HepG2 (cell line): Measurements from ENCODE around the gene PAK6. TPM values are rescaled to one million over a fixed set of nuclear protein-coding genes. Genes with fewer than 3 reads are reported as not detected.
A peak's percentile ranks its signal among the peaks of the same experiment; 100 is the strongest.

Source experiments
- ARID2 ChIP-seq: sonication (generic); formaldehyde crosslinking; IDR thresholded peaks from 2 replicates; pipeline ENCODE4 v1.8.1; 2022; ENCODE audit warnings: mild to moderate bottlenecking, missing genetic modification reagents, borderline replicate concordance
- BCLAF1 ChIP-seq: fragments of 450-650 bp; IDR thresholded peaks from 2 replicates; pipeline ENCODE4 v1.6.1; 2017; ENCODE audit warnings: mild to moderate bottlenecking
- CTCF ChIP-seq: sonication (generic); formaldehyde crosslinking; IDR thresholded peaks from 2 replicates; pipeline ENCODE4 v1.5.0; 2020; ENCODE audit warnings: mild to moderate bottlenecking, missing genetic modification reagents, moderate library complexity
- ETV5 ChIP-seq: IDR thresholded peaks from 2 replicates; pipeline ENCODE4 v1.6.1; 2018; ENCODE audit warnings: missing biosample characterization, missing genetic modification reagents, inconsistent platforms, borderline replicate concordance
- FIP1L1 ChIP-seq: fragments of 200-400 bp; formaldehyde crosslinking; IDR thresholded peaks from 2 replicates; pipeline ENCODE4 v1.6.1; 2018; ENCODE audit warnings: low read depth, mild to moderate bottlenecking, low read length, moderate library complexity, borderline replicate concordance; ENCODE audit not compliant: insufficient read depth
- GPN1 ChIP-seq: sonication (generic); formaldehyde crosslinking; IDR thresholded peaks from 2 replicates; pipeline ENCODE4 v1.5.1; 2020; ENCODE audit warnings: missing genetic modification reagents, borderline replicate concordance
- HMG20B ChIP-seq: conservative IDR thresholded peaks from 2 replicates; pipeline ENCODE4 v1.6.1; 2016; ENCODE audit warnings: missing genetic modification reagents, missing compliant biosample characterization
- KMT2A ChIP-seq: sonication (generic); formaldehyde crosslinking; IDR thresholded peaks from 2 replicates; pipeline ENCODE4 v1.4.0; 2020; ENCODE audit warnings: missing genetic modification reagents
- RBM39 ChIP-seq: fragments of 200-400 bp; formaldehyde crosslinking; IDR thresholded peaks from one replicate; pipeline ENCODE4 v1.6.1; 2018; ENCODE audit warnings: antibody characterized with exemption, mild to moderate bottlenecking, low read depth, low read length; ENCODE audit not compliant: poor library complexity, severe bottlenecking
- ZBTB4 ChIP-seq: sonication (generic); formaldehyde crosslinking; IDR thresholded peaks from 2 replicates; pipeline ENCODE4 v1.4.0; 2020; ENCODE audit warnings: missing genetic modification reagents, mild to moderate bottlenecking, borderline replicate concordance
- ZBTB8A ChIP-seq: sonication (generic); formaldehyde crosslinking; IDR thresholded peaks from 2 replicates; pipeline ENCODE4 v1.4.0; 2020; ENCODE audit warnings: mild to moderate bottlenecking, low read depth, missing genetic modification reagents, borderline replicate concordance
- ZFP37 ChIP-seq: sonication (generic); formaldehyde crosslinking; IDR thresholded peaks from 2 replicates; pipeline ENCODE4 v1.4.0; 2020; ENCODE audit warnings: missing genetic modification reagents, borderline replicate concordance
- ZNF34 ChIP-seq: sonication (generic); formaldehyde crosslinking; IDR thresholded peaks from 2 replicates; pipeline ENCODE4 v1.4.0; 2020; ENCODE audit warnings: mild to moderate bottlenecking, missing genetic modification reagents, borderline replicate concordance
- ZNF350 ChIP-seq: sonication (generic); formaldehyde crosslinking; IDR thresholded peaks from 2 replicates; pipeline ENCODE4 v1.4.0; 2020; ENCODE audit warnings: mild to moderate bottlenecking, low read depth, missing genetic modification reagents, borderline replicate concordance
- ZNF576 ChIP-seq: sonication (generic); formaldehyde crosslinking; IDR thresholded peaks from 2 replicates; pipeline ENCODE4 v1.4.0; 2020; ENCODE audit warnings: mild to moderate bottlenecking, missing genetic modification reagents
- ZNF629 ChIP-seq: sonication (generic); formaldehyde crosslinking; conservative IDR thresholded peaks from 2 replicates; pipeline ENCODE4 v1.5.0; 2020; ENCODE audit warnings: missing genetic modification reagents
- ZNF644 ChIP-seq: IDR thresholded peaks from 2 replicates; pipeline ENCODE4 v1.6.1; 2016; ENCODE audit warnings: low read depth
- ZNF720 ChIP-seq: sonication (generic); formaldehyde crosslinking; IDR thresholded peaks from 2 replicates; pipeline ENCODE4 v1.4.0; 2020; ENCODE audit warnings: missing genetic modification reagents
- ZNF776 ChIP-seq: sonication (generic); formaldehyde crosslinking; IDR thresholded peaks from 2 replicates; pipeline ENCODE4 v1.4.0; 2020; ENCODE audit warnings: mild to moderate bottlenecking, missing genetic modification reagents
- ZNF781 ChIP-seq: sonication (generic); formaldehyde crosslinking; IDR thresholded peaks from 2 replicates; pipeline ENCODE4 v1.5.1; 2020; ENCODE audit warnings: borderline replicate concordance, mild to moderate bottlenecking, missing genetic modification reagents; ENCODE audit errors: not compliant biosample characterization
- polyA plus RNA-seq, 8 experiments: library from polyadenylated mRNA; depleted of rRNA in 3 of 8; stranded (reverse) in 7 of 8; unstranded in 1 of 8; fragments of >200 nt; fragmentation: Illumina TruSeq in 4 of 8; extraction: Trizol in 4 of 8; gene quantifications; 2 replicates each; pipeline versions ENCODE4 v1.2.1 to v1.2.3, GENCODE V29; 2011 to 2016; ENCODE audit warnings: low read depth in 4 of 8, missing spikeins in 1 of 8, mixed read lengths in 1 of 8; ENCODE audit not compliant: insufficient read depth in 1 of 8
- total RNA-seq, 5 experiments: library from RNA; depleted of rRNA; stranded (reverse); fragments of >200 nt; fragmentation: Illumina TruSeq; extraction: Trizol; gene quantifications; 2 replicates each; pipeline ENCODE4 v1.2.3, GENCODE V29; 2016; ENCODE audit warnings: low read depth in 1 of 5

PAK6 gene
- total and polyA plus RNA-seq, 2 of the 13 experiments (the other 11 are each of a cell fraction or from before 2014, with no cell fraction given) = 0.07 TPM; not detected in 1

- no peak for TF ChIP-seq BCLAF1
- no peak for TF ChIP-seq ZNF629 (CRISPR knock-in tag)
- TF ChIP-seq CTCF (CRISPR knock-in tag) = peak; percentile 99
- no peak; the same call in 1 of the 2 replicates for TF ChIP-seq ZNF350 (CRISPR knock-in tag)
- no peak for TF ChIP-seq ZBTB8A (CRISPR knock-in tag)
- TF ChIP-seq ZNF34 (CRISPR knock-in tag) = no peak
- TF ChIP-seq ARID2 (CRISPR knock-in tag) = no peak
- no peak for TF ChIP-seq GPN1 (CRISPR knock-in tag)
- TF ChIP-seq FIP1L1 = no peak
- no peak for TF ChIP-seq ZNF720 (CRISPR knock-in tag)
- no peak for TF ChIP-seq ZNF576 (CRISPR knock-in tag)
- TF ChIP-seq KMT2A = no peak
- no peak for TF ChIP-seq ZFP37 (CRISPR knock-in tag)
- TF ChIP-seq RBM39 = no peak
- no peak for TF ChIP-seq ZNF781 (CRISPR knock-in tag)
- TF ChIP-seq ZNF776 (CRISPR knock-in tag) = no peak
- no peak for TF ChIP-seq ZNF644 (CRISPR knock-in tag)
- peak; percentile 51 for TF ChIP-seq ETV5
- no peak for TF ChIP-seq HMG20B (CRISPR knock-in tag)
- no peak for TF ChIP-seq ZBTB4 (CRISPR knock-in tag)
Measured at GRCh38 chr15:40274350-40275274, 35.7 kb downstream of the PAK6 start (continued).
